HepG2 (cell line): ENCODE data around the gene DBN1. TPM values are rescaled to one million over a fixed set of nuclear protein-coding genes. Genes with fewer than 3 reads are reported as not detected.
A peak's percentile ranks its signal among the peaks of the same experiment; 100 is the strongest.

Experiments used
- ATAC-seq: fragments of 200-7000 bp; cut with Tn5 transposase; 3 replicates; pipeline ENCODE4 v1.9.1; 2020; ENCODE audit warnings: mild to moderate bottlenecking, moderate library complexity
- BruUV-seq: library from RNA; stranded (reverse); fragments of 400-500 nt; replicated peaks from 2 replicates; lab custom pipeline; 2021; lab: Mats Ljungman, UMichigan
- CTCF ChIA-PET: fragments of 300-600 bp; formaldehyde crosslinking; extraction: SDS; loops from one replicate; lab custom pipeline; 2021; ENCODE audit warnings: low total read pairs, inconsistent platforms, low intra/inter-chr PET ratio; lab: Yijun Ruan, JAX
- POLR2A ChIA-PET: fragments of 350-600 bp; sonication (Branson Sonifier 250); formaldehyde crosslinking; loops from one replicate; lab custom pipeline; 2020; ENCODE audit warnings: antibody characterized with exemption, inconsistent platforms; lab: Yijun Ruan, JAX
- DNase-seq: peaks from one replicate; pipeline ENCODE4 v3.0.0-alpha.2; 2015; ENCODE audit warnings: low spot score
- FAIRE-seq: peaks from 3 replicates; lab custom pipeline; 2011; peaks lifted over from hg19 to GRCh38; lab: Jason Lieb, UNC
- H2AFZ ChIP-seq: one replicate; pipeline ENCODE4 v1.6.1; 2011; ENCODE audit warnings: low read length, inconsistent platforms
- H3K27ac ChIP-seq: fragments of 300-600 bp; 3 replicates; pipeline ENCODE4 v1.8.0; 2011; ENCODE audit warnings: mixed run types, mild to moderate bottlenecking, mixed read lengths, low read length, inconsistent platforms; ENCODE audit not compliant: insufficient read depth; ENCODE audit errors: extremely low read length
- H3K27me3 ChIP-seq, 2 experiments: fragments of 200-600 bp in 1 of 2; 2 replicates in 1 of 2; 3 replicates in 1 of 2; pipeline versions ENCODE4 v1.6.0 to v1.8.0; 2011; ENCODE audit warnings: low read length in 2 of 2, mild to moderate bottlenecking in 2 of 2, moderate library complexity in 2 of 2, inconsistent platforms in 1 of 2; ENCODE audit not compliant: insufficient read depth in 2 of 2, control insufficient read depth in 1 of 2
- H3K36me3 ChIP-seq, 2 experiments: fragments of 200-600 bp in 1 of 2; replicated peaks in 1 of 2; 2 replicates in 1 of 2; 3 replicates in 1 of 2; pipeline versions ENCODE4 v1.5.1 to v1.8.0; 2011; ENCODE audit warnings: low read length in 2 of 2, inconsistent platforms in 1 of 2; ENCODE audit not compliant: insufficient read depth in 2 of 2, control insufficient read depth in 1 of 2
- H3K4me1 ChIP-seq: 2 replicates; pipeline ENCODE4 v1.5.1; 2012; ENCODE audit warnings: low read length, inconsistent platforms; ENCODE audit not compliant: insufficient read depth
- H3K4me2 ChIP-seq: 2 replicates; pipeline ENCODE4 v1.6.0; 2011; ENCODE audit warnings: low read depth, low read length, inconsistent platforms
- H3K4me3 ChIP-seq, 3 experiments: fragments of 200-600 bp in 1 of 3; sonication (generic), shearing (Covaris generic) in 1 of 3; replicated peaks in 1 of 3; 2 replicates each; pipeline ENCODE4 v1.5.1; 2011 to 2016; ENCODE audit warnings: low read length in 3 of 3, inconsistent platforms in 2 of 3, low read depth in 2 of 3, mild to moderate bottlenecking in 2 of 3, control low read depth in 1 of 3, mixed read lengths in 1 of 3; ENCODE audit not compliant: insufficient read depth in 1 of 3
- H3K79me2 ChIP-seq: one replicate; pipeline ENCODE4 v1.6.1; 2011; ENCODE audit warnings: low read length, inconsistent platforms; ENCODE audit not compliant: insufficient read depth
- H3K9ac ChIP-seq: 2 replicates; pipeline ENCODE4 v1.6.0; 2011; ENCODE audit warnings: mild to moderate bottlenecking, low read depth, low read length, inconsistent platforms; ENCODE audit not compliant: insufficient read depth
- H3K9me3 ChIP-seq: 2 replicates; pipeline ENCODE4 v1.5.1; 2012; ENCODE audit warnings: mild to moderate bottlenecking, low read length
- H4K20me1 ChIP-seq: 2 replicates; pipeline ENCODE4 v1.6.0; 2011; ENCODE audit warnings: inconsistent platforms, mild to moderate bottlenecking, low read length, moderate library complexity; ENCODE audit not compliant: insufficient read depth
- ESRRA ChIP-seq: sonication (generic); formaldehyde crosslinking; IDR thresholded peaks from 2 replicates; pipeline ENCODE4 v1.5.1; 2020; ENCODE audit warnings: mild to moderate bottlenecking, low read depth, missing genetic modification reagents
- HDAC1 ChIP-seq: sonication (generic); formaldehyde crosslinking; IDR thresholded peaks from 2 replicates; pipeline ENCODE4 v1.5.1; 2020; ENCODE audit warnings: mild to moderate bottlenecking, missing genetic modification reagents
- HOXA3 ChIP-seq: sonication (generic); formaldehyde crosslinking; IDR thresholded peaks from 2 replicates; pipeline ENCODE4 v1.5.0; 2020; ENCODE audit warnings: missing genetic modification reagents
- KLF13 ChIP-seq: sonication (generic); formaldehyde crosslinking; IDR thresholded peaks from 2 replicates; pipeline ENCODE4 v1.4.0; 2020; ENCODE audit warnings: mild to moderate bottlenecking, missing genetic modification reagents
- MAX ChIP-seq: IDR thresholded peaks from 2 replicates; pipeline ENCODE4 v1.6.1; 2012; ENCODE audit warnings: inconsistent platforms
- NFE2 ChIP-seq: sonication (generic); formaldehyde crosslinking; IDR thresholded peaks from 2 replicates; pipeline ENCODE4 v1.4.0; 2020; ENCODE audit warnings: missing genetic modification reagents
- REST ChIP-seq, 2 experiments: IDR thresholded peaks; 2 replicates each; pipeline ENCODE4 v1.6.1; 2011 to 2012; ENCODE audit warnings: low read length in 2 of 2, borderline replicate concordance in 1 of 2, low read depth in 1 of 2, mild to moderate bottlenecking in 1 of 2, moderate library complexity in 1 of 2
- SIX1 ChIP-seq: sonication (generic); formaldehyde crosslinking; IDR thresholded peaks from 2 replicates; pipeline ENCODE4 v1.4.0; 2020; ENCODE audit warnings: missing genetic modification reagents, borderline replicate concordance
- SP140L ChIP-seq: sonication (generic); formaldehyde crosslinking; IDR thresholded peaks from 2 replicates; pipeline ENCODE4 v1.4.0; 2020; ENCODE audit warnings: missing genetic modification reagents, borderline replicate concordance
- THAP8 ChIP-seq: sonication (generic); formaldehyde crosslinking; IDR thresholded peaks from 2 replicates; pipeline ENCODE4 v1.5.1; 2020; ENCODE audit warnings: missing genetic modification reagents, mild to moderate bottlenecking, borderline replicate concordance
- ZBTB10 ChIP-seq: sonication (generic); formaldehyde crosslinking; IDR thresholded peaks from 2 replicates; pipeline ENCODE4 v1.4.0; 2020; ENCODE audit warnings: missing genetic modification reagents, borderline replicate concordance
- ZIK1 ChIP-seq: sonication (generic); formaldehyde crosslinking; IDR thresholded peaks from 2 replicates; pipeline ENCODE4 v1.5.0; 2020; ENCODE audit warnings: mild to moderate bottlenecking, low read depth, missing genetic modification reagents, borderline replicate concordance
- ZNF136 ChIP-seq: sonication (generic); formaldehyde crosslinking; IDR thresholded peaks from 2 replicates; pipeline ENCODE4 v1.8.1; 2022; ENCODE audit warnings: low read depth, mild to moderate bottlenecking, moderate library complexity, missing genetic modification reagents
- ZNF264 ChIP-seq: sonication (generic); formaldehyde crosslinking; IDR thresholded peaks from 2 replicates; pipeline ENCODE4 v1.4.0; 2020; ENCODE audit warnings: missing genetic modification reagents
- ZNF784 ChIP-seq: sonication (generic); formaldehyde crosslinking; IDR thresholded peaks from 2 replicates; pipeline ENCODE4 v1.5.1; 2020; ENCODE audit warnings: missing genetic modification reagents, mild to moderate bottlenecking, borderline replicate concordance
- WGBS: methylation state at CpG from one replicate; pipeline ENCODE4 v1.1.6; 2017; ENCODE audit warnings: low lambda C conversion rate; 5-methylcytosine and 5-hydroxymethylcytosine counted together
- in situ Hi-C: cut with HindIII; loops from 2 replicates; pipeline ENCODE4 v1.10.0; 2017; ENCODE audit warnings: low pct_unique_long_range_greater_than_20kb; ENCODE audit not compliant: extremely low pct_ligation_motif_present
- intact Hi-C: fragments of 100-400 bp; cut with micrococcal nuclease; formaldehyde crosslinking; loops from one replicate; pipeline ENCODE4 v1.10.0; 2022; ENCODE audit not compliant: unreplicated experiment
- polyA plus RNA-seq, 8 experiments: library from polyadenylated mRNA; depleted of rRNA in 3 of 8; stranded (reverse) in 7 of 8; unstranded in 1 of 8; fragments of >200 nt; fragmentation: Illumina TruSeq in 4 of 8; extraction: Trizol in 4 of 8; gene quantifications; 2 replicates each; pipeline versions ENCODE4 v1.2.1 to v1.2.3, GENCODE V29; 2011 to 2016; ENCODE audit warnings: low read depth in 4 of 8, missing spikeins in 1 of 8, mixed read lengths in 1 of 8; ENCODE audit not compliant: insufficient read depth in 1 of 8
- total RNA-seq, 5 experiments: library from RNA; depleted of rRNA; stranded (reverse); fragments of >200 nt; fragmentation: Illumina TruSeq; extraction: Trizol; gene quantifications; 2 replicates each; pipeline ENCODE4 v1.2.3, GENCODE V29; 2016; ENCODE audit warnings: low read depth in 1 of 5

Gene DBN1
- total and polyA plus RNA-seq, 2 of the 13 experiments (the other 11 are each of a cell fraction or from before 2014, with no cell fraction given) = 27.0 to 37.3 TPM

- H3K9ac ChIP-seq = no peak overlapping the region
- no TSS peak for BruUV-seq
- no peaks in the 10 kb centered on the region for H4K20me1 ChIP-seq
- H3K4me3 ChIP-seq = no peak overlapping the region
- POLR2A ChIA-PET = interaction anchor here (1.1 kb wide), 1 partner anchor 27 kb away, joined by 3 read pairs; no protein-coding TSS in a partner anchor
- ATAC-seq (no peak; the same call in 2 of the 3 replicates), DNase-seq (no peak), FAIRE-seq (no peak)
- H2AFZ ChIP-seq = no peak overlapping the region
- 33% methylated on average over 11 of the region's 24 CpGs for WGBS
- peaks cover 38% of the 10 kb centered on the region for H3K4me1 ChIP-seq
- H3K27ac ChIP-seq = no peak overlapping the region
- H3K27me3 ChIP-seq = peaks cover 2 to 32% of the 10 kb centered on the region in 2 experiments; a peak in 4 of 5 replicates
- H3K4me2 ChIP-seq = 0 out of 2 replicates have a peak overlapping the region, but pooled peaks have one; percentile 4
- H3K36me3 ChIP-seq = no peaks in the 10 kb centered on the region
- no peaks in the 10 kb centered on the region for H3K9me3 ChIP-seq
- intact Hi-C loops (no loop called here), in situ Hi-C loops (no loop called here)
- no peaks in the 10 kb centered on the region for H3K79me2 ChIP-seq
- CTCF ChIA-PET = interaction anchor here (1.1 kb wide), 1 partner anchor 16 kb away, joined by 4 read pairs; no protein-coding TSS in a partner anchor
- TF ChIP-seq HOXA3 (CRISPR knock-in tag) (no peak), ZNF136 (CRISPR knock-in tag) (no peak), SP140L (CRISPR knock-in tag) (no peak), ZBTB10 (CRISPR knock-in tag) (no peak), ZNF784 (CRISPR knock-in tag) (no peak), ZIK1 (CRISPR knock-in tag) (no peak), NFE2 (CRISPR knock-in tag) (no peak), MAX (no peak), SIX1 (no peak), KLF13 (no peak), ESRRA (CRISPR knock-in tag) (no peak), HDAC1 (no peak), THAP8 (no peak), ZNF264 (no peak), REST (IDR thresholded peaks at IDR 0.05; ENCODE audit: borderline replicate concordance in 1 of 2, low read depth in 1 of 2, low read length in 2 of 2) (no peak)
These were observed 30.1 kb upstream of the DBN1 start for GRCh38 chr5:177503351-177504085.
